ENCODE results near the gene QSOX2. TPM values are rescaled to one million over a fixed set of nuclear protein-coding genes. Genes with fewer than 3 reads are reported as not detected.

Gene QSOX2
- total RNA-seq, 1 donor from 2014 or later, result 27.9 TPM

Other genes starting within 250 kb of the QSOX2 start
- 3.7 and 4.0 TPM in 2 replicates for gene NACC2, start 150.5 kb downstream of the QSOX2 start, total RNA-seq
- 50.1 and 51.5 TPM in 2 replicates for gene TMEM250, start 126.9 kb downstream of the QSOX2 start, total RNA-seq
- gene LHX3, start 40.7 kb downstream of the QSOX2 start, total RNA-seq, result not detected in 2 replicates
- not detected in 2 replicates for gene CCDC187, start 58.3 kb upstream of the QSOX2 start, total RNA-seq
- gene GPSM1, start 81.7 kb upstream of the QSOX2 start, total RNA-seq, result 18.3 and 19.1 TPM in 2 replicates
- 35.2 TPM in 2 replicates for gene DNLZ, start 117.9 kb upstream of the QSOX2 start, total RNA-seq
- gene CARD9, start 127.9 kb upstream of the QSOX2 start, total RNA-seq, result 7.1 and 7.2 TPM in 2 replicates
- gene SNAPC4, start 154.4 kb upstream of the QSOX2 start, total RNA-seq, result 26.7 TPM in 2 replicates
- 50.0 and 54.5 TPM in 2 replicates for gene ENTR1, start 164.8 kb upstream of the QSOX2 start, total RNA-seq
- 104 and 114 TPM in 2 replicates for gene PMPCA, start 164.8 kb upstream of the QSOX2 start, total RNA-seq
- 19.7 and 20.0 TPM in 2 replicates for gene INPP5E, start 194.0 kb upstream of the QSOX2 start, total RNA-seq
- gene SEC16A, start 237.2 kb upstream of the QSOX2 start, total RNA-seq, result 87.3 and 88.5 TPM in 2 replicates